HepG2 (cell line): Measurements from ENCODE around the gene HDLBP. TPM values are rescaled to one million over a fixed set of nuclear protein-coding genes. Genes with fewer than 3 reads are reported as not detected.
A peak's percentile ranks its signal among the peaks of the same experiment; 100 is the strongest.

Experiments
- AHDC1 ChIP-seq: sonication (generic); formaldehyde crosslinking; IDR thresholded peaks from 2 replicates; pipeline ENCODE4 v1.5.1; 2020; ENCODE audit warnings: mild to moderate bottlenecking, missing genetic modification reagents, borderline replicate concordance
- MAX ChIP-seq: IDR thresholded peaks from 2 replicates; pipeline ENCODE4 v1.6.1; 2012; ENCODE audit warnings: inconsistent platforms
- NFIC ChIP-seq: IDR thresholded peaks from 2 replicates; pipeline ENCODE4 v1.6.1; 2012; ENCODE audit warnings: mild to moderate bottlenecking, low read length, inconsistent platforms
- PREB ChIP-seq: sonication (generic); formaldehyde crosslinking; IDR thresholded peaks from 2 replicates; pipeline ENCODE4 v1.4.0; 2020; ENCODE audit warnings: missing genetic modification reagents
- RBM39 ChIP-seq: fragments of 200-400 bp; formaldehyde crosslinking; IDR thresholded peaks from one replicate; pipeline ENCODE4 v1.6.1; 2018; ENCODE audit warnings: antibody characterized with exemption, mild to moderate bottlenecking, low read depth, low read length; ENCODE audit not compliant: poor library complexity, severe bottlenecking
- RNF219 ChIP-seq: sonication (generic); formaldehyde crosslinking; IDR thresholded peaks from 2 replicates; pipeline ENCODE4 v1.5.0; 2020; ENCODE audit warnings: mild to moderate bottlenecking, missing genetic modification reagents
- TOPORS ChIP-seq: sonication (generic); formaldehyde crosslinking; IDR thresholded peaks from 2 replicates; pipeline ENCODE4 v1.8.0; 2023; ENCODE audit warnings: mild to moderate bottlenecking, missing genetic modification reagents
- WIZ ChIP-seq: sonication (generic); formaldehyde crosslinking; IDR thresholded peaks from 2 replicates; pipeline ENCODE4 v1.5.1; 2020; ENCODE audit warnings: mild to moderate bottlenecking, missing genetic modification reagents
- ZBTB34 ChIP-seq: sonication (generic); formaldehyde crosslinking; IDR thresholded peaks from 2 replicates; pipeline ENCODE4 v1.8.0; 2022; ENCODE audit warnings: mild to moderate bottlenecking, missing genetic modification reagents
- ZNF253 ChIP-seq: sonication (generic); formaldehyde crosslinking; IDR thresholded peaks from 2 replicates; pipeline ENCODE4 v1.8.0; 2022; ENCODE audit warnings: mild to moderate bottlenecking, missing genetic modification reagents, borderline replicate concordance
- ZNF292 ChIP-seq: sonication (generic); formaldehyde crosslinking; IDR thresholded peaks from 2 replicates; pipeline ENCODE4 v1.8.1; 2022; ENCODE audit warnings: mild to moderate bottlenecking, low read depth, missing genetic modification reagents, borderline replicate concordance
- ZNF782 ChIP-seq: sonication (generic); formaldehyde crosslinking; IDR thresholded peaks from 2 replicates; pipeline ENCODE4 v1.4.0; 2020; ENCODE audit warnings: missing genetic modification reagents, mild to moderate bottlenecking, borderline replicate concordance
- ZNF784 ChIP-seq: sonication (generic); formaldehyde crosslinking; IDR thresholded peaks from 2 replicates; pipeline ENCODE4 v1.5.1; 2020; ENCODE audit warnings: missing genetic modification reagents, mild to moderate bottlenecking, borderline replicate concordance
- polyA plus RNA-seq, 8 experiments: library from polyadenylated mRNA; depleted of rRNA in 3 of 8; stranded (reverse) in 7 of 8; unstranded in 1 of 8; fragments of >200 nt; fragmentation: Illumina TruSeq in 4 of 8; extraction: Trizol in 4 of 8; gene quantifications; 2 replicates each; pipeline versions ENCODE4 v1.2.1 to v1.2.3, GENCODE V29; 2011 to 2016; ENCODE audit warnings: low read depth in 4 of 8, missing spikeins in 1 of 8, mixed read lengths in 1 of 8; ENCODE audit not compliant: insufficient read depth in 1 of 8
- total RNA-seq, 5 experiments: library from RNA; depleted of rRNA; stranded (reverse); fragments of >200 nt; fragmentation: Illumina TruSeq; extraction: Trizol; gene quantifications; 2 replicates each; pipeline ENCODE4 v1.2.3, GENCODE V29; 2016; ENCODE audit warnings: low read depth in 1 of 5

HDLBP gene
- total and polyA plus RNA-seq, 2 of the 13 experiments (the other 11 are each of a cell fraction or from before 2014, with no cell fraction given), result 464 to 707 TPM

- TF ChIP-seq AHDC1 (peak; percentile 50; the same call in 1 of the 2 replicates), ZNF784 (CRISPR knock-in tag) (peak; percentile 44; the same call in 1 of the 2 replicates), ZNF292 (CRISPR knock-in tag) (no peak), RNF219 (CRISPR knock-in tag) (0 out of 2 replicates have a peak, but pooled peaks have one; percentile 2), RBM39 (peak; percentile 73), WIZ (CRISPR knock-in tag) (no peak), ZNF782 (CRISPR knock-in tag) (no peak; the same call in none of the 2 replicates), TOPORS (CRISPR knock-in tag) (no peak), NFIC (no peak), ZNF253 (CRISPR knock-in tag) (0 out of 2 replicates have a peak, but pooled peaks have one; percentile 83), PREB (CRISPR knock-in tag) (0 out of 2 replicates have a peak, but pooled peaks have one; percentile 58), MAX (peak; percentile 53), ZBTB34 (CRISPR knock-in tag) (peak; percentile 10; the same call in 1 of the 2 replicates)
Observed at GRCh38 chr2:241315879-241316631, 583 bp upstream of the HDLBP start, which contains the start of gene SEPTIN2 (continued).
